GM19324 (cell line): ENCODE data around the gene EEF2K.

Experiments used
- ATAC-seq: cut with Tn5 transposase; IDR thresholded peaks from one replicate; pipeline ENCODE4 v1.9.1; 2021; ENCODE audit warnings: mild to moderate bottlenecking, moderate library complexity; ENCODE audit not compliant: unreplicated experiment, low FRiP score

The EEF2K gene

DNA sequence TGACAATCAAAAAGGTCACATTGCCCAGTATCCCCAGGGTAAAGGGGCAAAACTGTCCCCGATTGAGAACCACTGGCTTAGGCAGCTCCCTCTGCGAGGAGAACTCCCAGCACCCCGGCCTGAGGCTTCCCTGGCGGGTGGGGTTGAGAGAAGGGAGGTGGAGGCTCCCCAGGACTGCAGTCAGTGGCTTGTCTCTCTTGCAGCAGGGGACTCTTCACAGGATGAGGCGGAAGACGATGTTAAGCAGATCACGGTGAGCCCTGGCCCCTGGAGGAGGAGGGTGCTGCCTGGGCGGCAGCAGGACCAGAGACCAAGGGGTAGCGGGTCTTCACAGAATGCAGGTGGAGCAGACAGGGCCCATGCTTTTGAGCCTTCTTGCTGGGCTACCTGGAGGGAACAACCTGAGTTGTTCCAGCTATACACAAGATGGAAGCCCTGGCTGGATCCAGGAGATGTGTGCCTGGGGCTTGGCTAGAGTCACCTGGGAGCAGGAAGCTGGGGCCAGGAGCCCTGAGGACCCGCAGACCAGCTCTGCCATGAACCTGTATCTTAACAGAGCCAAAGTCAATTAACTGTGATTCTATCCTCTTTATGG is 107.9 kb downstream of the EEF2K start:
- ATAC-seq = no peak

DNA sequence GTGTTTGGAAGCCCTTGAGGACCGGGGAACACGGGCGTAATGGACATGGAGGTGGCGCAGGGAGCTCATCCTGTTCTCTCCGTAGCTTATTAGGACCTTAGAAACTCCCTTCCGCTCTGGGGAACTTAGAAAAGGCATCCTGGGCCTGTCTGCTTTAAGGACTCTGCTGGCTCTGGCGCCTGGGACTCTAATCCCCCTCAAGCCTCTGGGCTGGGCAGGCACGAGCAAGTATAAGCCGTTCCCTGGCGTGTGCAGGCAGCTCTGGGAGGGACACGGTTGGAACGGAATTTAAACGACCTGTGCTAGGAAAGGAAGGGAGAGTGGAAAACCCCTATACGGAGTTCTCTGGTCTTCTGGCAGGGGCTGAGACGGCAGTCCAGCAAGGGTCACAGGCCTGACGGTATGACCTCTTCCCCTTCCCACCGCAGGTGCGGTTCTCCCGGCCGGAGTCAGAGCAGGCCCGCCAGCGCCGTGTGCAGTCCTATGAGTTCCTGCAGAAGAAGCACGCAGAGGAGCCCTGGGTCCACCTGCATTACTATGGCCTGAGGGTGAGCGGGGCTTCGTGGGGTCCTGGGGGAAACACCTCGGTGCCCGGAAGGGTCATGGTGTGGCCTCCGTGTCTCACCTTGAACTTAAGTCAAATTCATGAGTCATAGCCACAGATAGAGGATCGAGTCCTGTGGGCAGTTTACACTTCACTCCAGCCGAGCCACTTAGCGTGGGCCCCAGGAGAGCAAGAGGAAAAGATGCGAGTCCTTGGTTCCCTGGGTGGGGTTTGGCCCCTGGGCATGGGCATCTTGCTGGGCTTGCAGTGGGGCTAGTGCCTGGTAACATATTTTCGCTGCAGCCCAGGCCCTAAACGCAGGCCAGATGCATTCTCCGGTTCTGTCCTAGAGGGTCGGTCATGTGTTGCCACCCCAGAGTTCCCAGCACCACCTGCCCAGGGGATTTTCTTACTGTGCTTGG is 108.9 kb downstream of the EEF2K start:
- ATAC-seq = no peak

DNA sequence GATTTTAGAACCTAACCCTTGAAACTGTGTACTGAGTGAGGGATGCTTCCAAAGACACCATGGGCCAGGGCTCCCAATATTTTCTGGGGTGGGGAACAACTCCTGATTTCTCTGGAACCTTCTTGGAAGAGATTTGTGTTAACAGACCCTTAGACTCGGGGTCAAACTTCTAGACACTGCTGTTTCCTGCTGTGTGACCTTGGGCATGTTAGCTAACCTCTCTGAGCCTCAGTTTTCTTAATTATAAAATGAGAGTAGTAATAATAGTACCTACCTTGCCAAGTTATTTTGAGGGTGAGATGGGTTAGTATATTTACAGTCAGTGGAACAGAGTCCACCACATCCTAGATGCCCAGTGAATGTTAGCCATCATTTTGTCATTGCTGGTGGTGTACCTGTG is 109.9 kb downstream of the EEF2K start:
- no peak for ATAC-seq

GRCh38 chr16:22316411-22316811 is 110.3 kb downstream of the EEF2K start:
- no peak for ATAC-seq

DNA sequence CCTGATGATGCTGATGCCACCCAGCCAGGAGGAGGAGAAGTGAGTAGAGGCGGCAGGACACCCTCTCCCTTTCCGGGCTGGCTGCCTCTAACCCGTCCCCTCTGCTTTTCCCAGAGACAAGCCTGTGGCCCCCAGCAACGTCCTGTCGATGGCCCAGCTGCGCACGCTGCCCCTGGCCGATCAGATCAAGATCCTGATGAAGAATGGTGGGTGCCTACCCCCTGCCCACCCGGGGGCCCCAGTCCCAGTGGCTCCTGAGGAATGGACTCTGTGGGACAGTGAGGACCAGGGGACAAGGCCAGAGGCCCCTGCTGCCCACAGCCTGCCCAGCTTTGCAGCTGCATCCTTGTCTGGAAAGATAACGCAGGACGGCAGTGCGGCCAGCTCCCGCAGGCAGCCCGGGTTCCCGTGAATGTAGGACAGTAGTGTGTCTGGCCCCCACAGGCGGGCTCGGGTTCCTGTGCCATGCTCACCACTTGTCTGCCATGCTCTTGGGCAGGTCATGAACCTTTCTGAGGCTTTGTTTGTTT is 111.0 kb downstream of the EEF2K start:
- no peak for ATAC-seq

- ATAC-seq = no peak
Measured at GRCh38 chr16:22317625-22318024, 111.5 kb downstream of the EEF2K start.

GRCh38 chr16:22318690-22319358 is 112.7 kb downstream of the EEF2K start:
- no peak for ATAC-seq

GRCh38 chr16:22320572-22321339 is 114.7 kb downstream of the EEF2K start:
- no peak for ATAC-seq

DNA sequence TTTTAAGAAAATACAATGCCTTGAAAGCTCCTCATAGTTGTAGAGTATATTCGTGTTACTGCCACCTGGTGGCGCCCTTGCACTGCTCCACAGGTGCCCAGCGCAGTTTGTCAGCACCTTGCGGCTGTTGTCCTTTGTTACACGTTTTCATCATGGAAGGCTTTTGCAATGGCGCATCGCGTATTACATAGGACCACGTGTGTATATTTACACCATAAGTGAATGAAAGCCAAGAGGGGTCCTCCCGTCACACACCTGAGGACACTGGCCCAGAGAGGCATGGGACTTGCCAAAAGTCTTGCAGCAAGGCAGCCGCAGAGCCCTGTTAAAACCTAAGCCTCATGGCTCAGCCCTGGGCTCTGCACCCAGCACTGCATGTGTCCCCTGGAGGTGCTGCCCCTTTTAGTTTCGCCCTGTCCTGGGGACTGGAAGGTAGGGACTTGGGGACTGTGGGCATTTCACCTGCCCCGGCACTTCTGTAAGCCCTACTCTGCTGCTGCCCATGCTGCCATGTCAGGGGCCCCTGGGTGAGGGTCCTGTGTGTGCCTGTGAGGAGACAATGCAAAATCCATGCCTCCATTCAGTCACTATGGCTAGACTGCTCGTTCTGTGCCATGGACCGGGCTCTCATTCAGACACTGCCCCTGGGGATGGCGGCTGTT is 115.4 kb downstream of the EEF2K start:
- ATAC-seq = no peak

- no peak for ATAC-seq
Measured at GRCh38 chr16:22322021-22322471, 116.0 kb downstream of the EEF2K start.

- no peak for ATAC-seq
Measured at GRCh38 chr16:22322741-22323140, 116.7 kb downstream of the EEF2K start.

DNA sequence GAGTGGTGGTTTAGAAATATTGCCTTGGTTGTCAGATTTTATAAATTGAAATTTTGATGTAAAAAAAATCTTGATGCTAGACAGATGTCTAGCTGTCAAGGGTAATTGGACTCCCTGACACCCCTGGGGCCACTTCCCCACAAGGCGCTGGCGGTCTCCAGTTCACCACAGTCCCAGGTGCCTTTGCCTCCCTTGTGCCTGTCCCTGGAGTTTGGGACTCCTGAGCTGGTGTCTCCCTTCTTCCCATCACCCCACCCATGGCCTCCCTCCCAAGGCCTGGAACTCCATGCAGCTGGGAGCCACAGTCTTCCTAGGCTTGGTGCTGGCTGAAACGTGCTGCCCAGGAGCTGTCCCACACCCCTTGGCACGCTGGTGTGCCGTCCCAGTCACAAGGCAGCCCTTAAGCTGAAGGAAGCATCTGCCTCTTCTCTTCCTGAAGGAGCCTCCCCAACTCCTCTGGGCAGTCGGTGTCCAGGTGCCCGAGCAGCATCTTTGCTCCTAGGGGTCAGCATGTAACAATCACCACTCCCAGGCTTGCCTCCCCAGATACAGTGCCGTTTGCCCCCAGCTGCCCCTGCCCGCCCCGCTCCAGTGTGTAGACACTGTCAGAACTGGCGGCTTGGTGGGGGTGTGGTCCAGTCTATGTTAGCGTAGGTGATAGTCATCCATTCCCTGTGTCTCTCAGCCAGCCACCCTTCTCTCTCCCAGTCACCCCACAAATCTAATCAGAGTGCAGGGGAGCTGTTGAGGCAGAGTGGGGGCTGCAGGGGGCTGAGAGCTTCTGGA is 117.3 kb downstream of the EEF2K start:
- no peak for ATAC-seq

DNA sequence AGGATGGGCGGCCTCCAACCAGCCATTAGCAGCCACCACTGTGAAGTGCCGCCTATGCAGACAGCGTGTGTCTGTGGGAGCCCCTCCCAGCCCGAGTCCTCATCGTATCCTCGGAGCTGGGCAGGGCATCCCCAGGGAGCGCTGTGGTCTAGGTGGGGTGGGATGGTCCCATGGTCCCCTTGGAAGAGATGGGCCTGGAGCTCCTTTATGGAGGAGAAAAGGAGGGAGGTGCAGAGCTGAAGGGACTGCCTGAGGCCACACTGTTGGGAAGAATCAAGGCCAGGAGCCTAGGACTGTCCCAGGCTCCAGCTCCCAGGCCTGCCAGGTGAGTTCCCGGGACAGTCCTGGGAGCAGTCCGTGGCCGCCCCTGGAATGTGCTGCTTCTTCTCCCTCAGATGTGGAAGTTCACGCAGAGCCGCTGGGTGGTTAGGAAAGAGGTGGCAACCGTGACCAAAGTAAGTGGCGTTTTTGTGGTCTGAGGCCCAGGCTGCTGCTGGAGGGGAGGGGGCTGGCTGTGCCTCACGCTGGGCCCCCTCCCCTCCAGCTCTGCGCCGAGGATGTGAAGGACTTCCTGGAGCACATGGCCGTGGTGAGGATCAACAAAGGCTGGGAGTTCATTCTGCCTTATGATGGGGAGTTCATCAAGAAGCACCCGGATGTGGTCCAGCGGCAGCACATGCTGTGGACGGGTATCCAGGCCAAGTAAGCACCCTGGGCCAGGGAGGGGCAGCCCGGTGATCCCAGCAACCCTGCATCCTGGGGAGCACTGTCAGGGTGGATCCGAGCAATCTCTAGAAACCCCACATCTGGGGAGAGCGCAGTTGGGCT is 118.1 kb downstream of the EEF2K start:
- no peak for ATAC-seq

- ATAC-seq = no peak
Measured at GRCh38 chr16:22324787-22325597, 118.9 kb downstream of the EEF2K start.

DNA sequence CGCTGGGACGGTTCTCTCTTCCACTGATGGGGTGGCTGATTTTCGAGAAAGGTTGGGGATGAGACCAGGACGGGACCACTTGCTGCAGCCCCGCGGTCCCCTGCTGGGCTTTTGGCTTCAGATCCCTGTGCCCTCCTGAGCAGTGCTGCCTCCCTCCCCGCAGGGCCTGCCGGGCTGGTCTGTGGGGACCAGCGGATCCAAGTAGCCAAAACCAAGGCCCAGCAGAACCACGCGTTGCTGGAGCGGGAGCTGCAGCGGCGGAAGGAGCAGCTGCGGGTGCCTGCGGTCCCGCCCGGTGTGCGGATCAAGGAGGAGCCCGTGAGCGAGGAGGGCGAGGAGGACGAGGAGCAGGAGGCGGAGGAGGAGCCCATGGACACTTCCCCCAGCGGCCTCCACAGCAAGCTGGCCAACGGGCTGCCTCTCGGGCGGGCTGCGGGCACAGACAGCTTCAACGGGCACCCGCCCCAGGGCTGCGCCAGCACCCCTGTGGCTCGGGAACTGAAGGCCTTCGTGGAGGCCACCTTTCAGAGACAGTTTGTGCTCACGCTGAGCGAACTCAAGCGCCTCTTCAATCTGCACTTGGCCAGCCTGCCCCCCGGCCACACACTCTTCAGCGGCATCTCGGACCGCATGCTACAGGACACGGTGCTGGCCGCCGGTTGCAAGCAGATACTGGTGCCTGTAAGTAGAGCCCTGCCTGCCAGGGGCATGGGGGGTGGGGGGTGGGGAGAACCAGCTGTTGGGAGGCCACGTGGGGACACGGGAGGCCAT is 119.7 kb downstream of the EEF2K start:
- ATAC-seq = no peak

- no peak for ATAC-seq
Measured at GRCh38 chr16:22326369-22326652, 120.2 kb downstream of the EEF2K start.
